CD4-positive, alpha-beta T cell (primary cell): Measurements from ENCODE around the gene TMEM181. TPM values are rescaled to one million over a fixed set of nuclear protein-coding genes. Genes with fewer than 3 reads are reported as not detected.

Source experiments
- ATAC-seq: fragments of 200-7000 bp; cut with Tn5 transposase; one replicate; pipeline ENCODE4 v1.10.0; 2022; ENCODE audit warnings: mild to moderate bottlenecking; ENCODE audit not compliant: poor library complexity
- CTCF ChIA-PET: fragments of 350-600 bp; sonication (Branson Sonifier 250); formaldehyde crosslinking; loops from one replicate; lab custom pipeline; 2021; ENCODE audit warnings: antibody characterized with exemption, inconsistent platforms; lab: Charles Lee
- POLR2A ChIA-PET: fragments of 350-600 bp; sonication (Branson Sonifier 250); formaldehyde crosslinking; loops from one replicate; lab custom pipeline; 2021; ENCODE audit warnings: antibody characterized with exemption, inconsistent platforms; lab: Charles Lee
- DNase-seq, 14 experiments: peaks; one replicate each; pipeline ENCODE4 v3.0.0-alpha.2; 2013 to 2020; ENCODE audit warnings: mixed read lengths in 2 of 14
- H3K27ac ChIP-seq, 2 donors: one replicate each; pipeline versions ENCODE4 v1.5.1 to v1.7.0; 2013; ENCODE audit warnings: low read length in 2 of 2, low read depth in 1 of 2, mild to moderate bottlenecking in 1 of 2
- H3K27me3 ChIP-seq, 2 experiments: 1 replicate in 1 of 2; 2 replicates in 1 of 2; pipeline versions ENCODE4 v1.6.1 to v1.7.0; 2013; ENCODE audit warnings: low read length in 2 of 2, control low read depth in 1 of 2, mild to moderate bottlenecking in 1 of 2, moderate library complexity in 1 of 2; ENCODE audit not compliant: insufficient read depth in 2 of 2, control insufficient read depth in 1 of 2
- H3K36me3 ChIP-seq: one replicate; pipeline ENCODE4 v1.6.1; 2013; ENCODE audit warnings: low read length, control low read depth; ENCODE audit not compliant: insufficient read depth
- H3K4me1 ChIP-seq: one replicate; pipeline ENCODE4 v1.6.1; 2013; ENCODE audit warnings: low read length, control low read depth; ENCODE audit not compliant: insufficient read depth
- H3K4me3 ChIP-seq: one replicate; pipeline ENCODE4 v1.5.1; 2013; ENCODE audit warnings: mild to moderate bottlenecking, low read length, moderate library complexity
- H3K9me3 ChIP-seq, 2 experiments: 1 replicate in 1 of 2; 2 replicates in 1 of 2; pipeline versions ENCODE4 v1.6.1 to v1.7.0; 2013; ENCODE audit warnings: low read length in 2 of 2, mild to moderate bottlenecking in 2 of 2, control low read depth in 1 of 2, moderate library complexity in 1 of 2; ENCODE audit not compliant: control insufficient read depth in 1 of 2, insufficient read depth in 1 of 2
- H3K27ac Mint-ChIP-seq: one replicate; pipeline ENCODE4 v1.8.0; 2020; ENCODE audit warnings: mixed read lengths
- H3K27me3 Mint-ChIP-seq: one replicate; pipeline ENCODE4 v1.8.0; 2021; ENCODE audit warnings: mixed read lengths
- H3K36me3 Mint-ChIP-seq: one replicate; pipeline ENCODE4 v1.8.0; 2021; ENCODE audit warnings: low read depth, mixed read lengths
- H3K4me1 Mint-ChIP-seq: one replicate; pipeline ENCODE4 v1.8.0; 2021; ENCODE audit warnings: low read depth, mixed read lengths
- H3K4me3 Mint-ChIP-seq: one replicate; pipeline ENCODE4 v1.8.0; 2020; ENCODE audit warnings: mild to moderate bottlenecking, mixed read lengths
- H3K9me3 Mint-ChIP-seq: one replicate; pipeline ENCODE4 v1.8.0; 2020; ENCODE audit warnings: mixed read lengths
- CTCF ChIP-seq: fragments of 200-600 bp; IDR thresholded peaks from one replicate; pipeline ENCODE4 v1.8.0; 2022; ENCODE audit warnings: antibody characterized with exemption, mild to moderate bottlenecking
- intact Hi-C, 2 experiments: fragments of 100-400 bp; cut with DNase I in 1 of 2; cut with micrococcal nuclease in 1 of 2; formaldehyde crosslinking; loops; one replicate each; pipeline versions ENCODE4 v1.15.1 to v1.9.0; 2023 to 2025; cut with DNase I, micrococcal nuclease
- total RNA-seq, 174 experiments: library from RNA in 2 of 174; stranded (reverse) in 2 of 174; gene quantifications; one replicate each; pipeline ENCODE4 v1.2.3 and lab custom pipeline; 2021 to 2026

Gene TMEM181
- total RNA-seq, 2 experiments from 2014 or later, result 10.2 to 10.9 TPM

- H3K9me3 ChIP-seq, result no peaks in the 10 kb centered on the region
- peaks cover 85% of the 10 kb centered on the region for H3K4me1 Mint-ChIP-seq
- H3K27me3 Mint-ChIP-seq, result no peaks in the 10 kb centered on the region
- TF ChIP-seq CTCF, result no peak
- H3K4me1 ChIP-seq, result peaks cover 90% of the 10 kb centered on the region
- intact Hi-C loops, result loop anchor here in 1 of 2 experiments (10.0 kb wide), 1 partner anchor 88 kb away; the partner anchor contains the start of gene SYTL3
- no peaks in the 10 kb centered on the region for H3K27me3 ChIP-seq
- CTCF ChIA-PET, result no interaction called here
- ATAC-seq (no peak), DNase-seq (no peak)
- H3K36me3 Mint-ChIP-seq, result peaks cover 6% of the 10 kb centered on the region
- H3K36me3 ChIP-seq, result peaks cover 5% of the 10 kb centered on the region
- peak overlapping the region; percentile 77 for H3K27ac Mint-ChIP-seq
- H3K9me3 Mint-ChIP-seq, result no peaks in the 10 kb centered on the region
- H3K4me3 Mint-ChIP-seq, result peak overlapping the region; percentile 22
- no peak overlapping the region for H3K4me3 ChIP-seq
- POLR2A ChIA-PET, result no interaction called here
- peak overlapping the region; percentile 17 to 30 for H3K27ac ChIP-seq
Measured at GRCh38 chr6:158566207-158566818, 6.4 kb downstream of the TMEM181 start.

GRCh38 chr6:158567152-158567551, 7.3 kb downstream of the TMEM181 start:
- DNase-seq, result no peak
- Histone ChIP-seq H3K4me1 (peaks cover 90% of the 10 kb centered on the region), H3K9me3 (no peaks in the 10 kb centered on the region), H3K36me3 (peaks cover 9% of the 10 kb centered on the region), H3K27me3 (no peaks in the 10 kb centered on the region), H3K4me3 (no peak overlapping the region), H3K27ac (peak overlapping the region in 1 of 2 donors; percentile 73)
- Mint-ChIP-seq H3K27ac (peak overlapping the region; percentile 77), H3K27me3 (no peaks in the 10 kb centered on the region), H3K4me3 (peak overlapping the region; percentile 47), H3K9me3 (no peaks in the 10 kb centered on the region), H3K36me3 (peaks cover 12% of the 10 kb centered on the region), H3K4me1 (peaks cover 83% of the 10 kb centered on the region)
- no peak for ATAC-seq
- ChIA-PET CTCF (no interaction called here), POLR2A (interaction anchor here (2.3 kb wide), 1 partner anchor 8 kb away, joined by 18 read pairs; the partner anchor contains the start of gene TMEM181)
- TF ChIP-seq CTCF, result no peak
- intact Hi-C loops, result loop anchor here in 1 of 2 experiments (10.0 kb wide), 1 partner anchor 88 kb away; the partner anchor contains the start of gene SYTL3

GRCh38 chr6:158567871-158568401, 8.0 kb downstream of the TMEM181 start:
- POLR2A ChIA-PET, result interaction anchor here (0.6 to 2.3 kb wide), 10 partner anchors 9 to 532 kb away, joined by 3 to 18 read pairs (median 4); partner anchors contain the start of genes DYNLT1 and TMEM181
- peak overlapping the region; percentile 26 to 73 for H3K27ac ChIP-seq
- H3K36me3 ChIP-seq, result peaks cover 17% of the 10 kb centered on the region
- no peaks in the 10 kb centered on the region for H3K9me3 ChIP-seq
- Mint-ChIP-seq H3K27ac (peak overlapping the region; percentile 77), H3K9me3 (no peaks in the 10 kb centered on the region), H3K27me3 (no peaks in the 10 kb centered on the region), H3K36me3 (peaks cover 20% of the 10 kb centered on the region), H3K4me1 (peaks cover 84% of the 10 kb centered on the region), H3K4me3 (peak overlapping the region; percentile 47)
- no peaks in the 10 kb centered on the region for H3K27me3 ChIP-seq
- DNase-seq (peak in 1 of 14 experiments; percentile 57), ATAC-seq (peak; percentile 52)
- peaks cover 90% of the 10 kb centered on the region for H3K4me1 ChIP-seq
- CTCF ChIA-PET, result no interaction called here
- peak overlapping the region; percentile 26 for H3K4me3 ChIP-seq
- intact Hi-C loops, result loop anchor here in 1 of 2 experiments (10.0 kb wide), 1 partner anchor 87 kb away; the partner anchor contains the start of gene SYTL3
- no peak for TF ChIP-seq CTCF
